SK-N-SH treated with all-trans-retinoic acid at 6 μM for 48 hours (cell line): ENCODE results near the gene CYB5RL.

Experiments
- ATAC-seq: fragments of 200-7000 bp; cut with Tn5 transposase; 3 replicates; pipeline ENCODE4 v1.9.1; 2020; ENCODE audit warnings: mild to moderate bottlenecking, moderate library complexity
- BACH2 ChIP-seq: fragments of 250-450 bp; sonication (Bioruptor Pico); IDR thresholded peaks from 2 replicates; pipeline ENCODE4 v1.9.0; 2021; ENCODE audit warnings: mild to moderate bottlenecking, borderline replicate concordance
- CREB5 ChIP-seq: fragments of 250-450 bp; sonication (Bioruptor Pico); IDR thresholded peaks from 2 replicates; pipeline ENCODE4 v1.5.1; 2020; ENCODE audit warnings: low read depth, mild to moderate bottlenecking, moderate library complexity
- CSDC2 ChIP-seq: fragments of 250-450 bp; sonication (Bioruptor Pico); IDR thresholded peaks from 2 replicates; pipeline ENCODE4 v1.5.0; 2020; ENCODE audit warnings: mild to moderate bottlenecking, moderate library complexity
- CSRNP3 ChIP-seq: fragments of 250-450 bp; sonication (Bioruptor Pico); IDR thresholded peaks from 2 replicates; pipeline ENCODE4 v1.5.1; 2021; ENCODE audit warnings: mild to moderate bottlenecking, moderate library complexity
- ESRRG ChIP-seq: fragments of 250-450 bp; sonication (Bioruptor Pico); IDR thresholded peaks from 2 replicates; pipeline ENCODE4 v1.6.1; 2021; ENCODE audit warnings: mild to moderate bottlenecking
- GLIS3 ChIP-seq: fragments of 250-450 bp; sonication (Bioruptor Pico); IDR thresholded peaks from 2 replicates; pipeline ENCODE4 v1.5.0; 2020; ENCODE audit warnings: mild to moderate bottlenecking, moderate library complexity
- ISL1 ChIP-seq: fragments of 250-450 bp; sonication (Bioruptor Pico); IDR thresholded peaks from 2 replicates; pipeline ENCODE4 v2.1.2; 2022; ENCODE audit warnings: mild to moderate bottlenecking, moderate library complexity
- PATZ1 ChIP-seq: fragments of 250-450 bp; sonication (Bioruptor Pico); IDR thresholded peaks from 2 replicates; pipeline ENCODE4 v1.8.0; 2020; ENCODE audit warnings: mild to moderate bottlenecking, moderate library complexity, borderline replicate concordance
- POU6F1 ChIP-seq: fragments of 250-450 bp; sonication (Bioruptor Pico); IDR thresholded peaks from 2 replicates; pipeline ENCODE4 v1.8.0; 2021; ENCODE audit warnings: low read depth, mild to moderate bottlenecking, moderate library complexity, borderline replicate concordance
- PPARA ChIP-seq: fragments of 250-450 bp; sonication (Bioruptor Pico); IDR thresholded peaks from 2 replicates; pipeline ENCODE4 v1.5.0; 2020; ENCODE audit warnings: mild to moderate bottlenecking, borderline replicate concordance
- RARB ChIP-seq: fragments of 250-450 bp; sonication (Bioruptor Pico); IDR thresholded peaks from 2 replicates; pipeline ENCODE4 v1.8.0; 2021; ENCODE audit warnings: mild to moderate bottlenecking, moderate library complexity
- SNAI2 ChIP-seq: fragments of 250-450 bp; sonication (Bioruptor Pico); IDR thresholded peaks from 2 replicates; pipeline ENCODE4 v1.5.0; 2020; ENCODE audit warnings: mild to moderate bottlenecking, moderate library complexity
- TCF4 ChIP-seq: fragments of 250-450 bp; sonication (Bioruptor Pico); IDR thresholded peaks from 2 replicates; pipeline ENCODE4 v1.8.0; 2021; ENCODE audit warnings: mild to moderate bottlenecking, moderate library complexity, borderline replicate concordance
- TOX ChIP-seq: fragments of 250-450 bp; sonication (Bioruptor Pico); IDR thresholded peaks from 2 replicates; pipeline ENCODE4 v1.8.0; 2021; ENCODE audit warnings: mild to moderate bottlenecking, moderate library complexity, borderline replicate concordance
- TSHZ2 ChIP-seq: fragments of 250-450 bp; sonication (Bioruptor Pico); IDR thresholded peaks from 2 replicates; pipeline ENCODE4 v1.5.0; 2020; ENCODE audit warnings: mild to moderate bottlenecking, moderate library complexity
- ZC3H10 ChIP-seq: fragments of 250-450 bp; sonication (Bioruptor Pico); IDR thresholded peaks from 2 replicates; pipeline ENCODE4 v1.5.1; 2021; ENCODE audit warnings: mild to moderate bottlenecking, moderate library complexity
- ZFP30 ChIP-seq: fragments of 450-650 bp; formaldehyde crosslinking; IDR thresholded peaks from 2 replicates; pipeline ENCODE4 v1.5.0; 2022; ENCODE audit warnings: mild to moderate bottlenecking, moderate library complexity
- ZNF565 ChIP-seq: fragments of 450-650 bp; formaldehyde crosslinking; conservative IDR thresholded peaks from 2 replicates; pipeline ENCODE4 v1.5.0; 2020; ENCODE audit warnings: low read depth, mild to moderate bottlenecking, moderate library complexity
- ZNF70 ChIP-seq: fragments of 450-650 bp; formaldehyde crosslinking; IDR thresholded peaks from 2 replicates; pipeline ENCODE4 v1.5.0; 2020; ENCODE audit warnings: mild to moderate bottlenecking, moderate library complexity
- ZNF8 ChIP-seq: fragments of 450-650 bp; formaldehyde crosslinking; IDR thresholded peaks from 2 replicates; pipeline ENCODE4 v1.5.0; 2020; ENCODE audit warnings: mild to moderate bottlenecking, moderate library complexity

CYB5RL gene

GRCh38 chr1:54223441-54224202, 23.8 kb upstream of the CYB5RL start:
- TF ChIP-seq POU6F1 (CRISPR knock-in tag) (no peak), ISL1 (CRISPR knock-in tag) (no peak), ZNF70 (CRISPR knock-in tag) (no peak), CSDC2 (CRISPR knock-in tag) (no peak), SNAI2 (no peak), TCF4 (no peak), BACH2 (CRISPR knock-in tag) (no peak), GLIS3 (CRISPR knock-in tag) (no peak), CSRNP3 (CRISPR knock-in tag) (no peak)
- TF ChIP-seq, all 23 proteins: peak for 0
- ATAC-seq, result no peak

- ATAC-seq, result no peak
- TF ChIP-seq TOX, result no peak
- TF ChIP-seq POU6F1 (CRISPR knock-in tag), result no peak
These were observed 22.9 kb upstream of the CYB5RL start for GRCh38 chr1:54222711-54223110.

GRCh38 chr1:54221867-54222484, 22.1 kb upstream of the CYB5RL start:
- no peak for ATAC-seq
- TF ChIP-seq PPARA (no peak), PATZ1 (CRISPR knock-in tag) (no peak), CREB5 (CRISPR knock-in tag) (no peak), TCF4 (no peak), TSHZ2 (no peak), TOX (no peak), CSDC2 (CRISPR knock-in tag) (no peak), ZC3H10 (CRISPR knock-in tag) (no peak), ESRRG (CRISPR knock-in tag) (no peak), RARB (CRISPR knock-in tag) (no peak), ISL1 (CRISPR knock-in tag) (no peak), ZNF8 (CRISPR knock-in tag) (no peak), BACH2 (CRISPR knock-in tag) (no peak), ZNF565 (CRISPR knock-in tag) (no peak), POU6F1 (CRISPR knock-in tag) (no peak), ZFP30 (CRISPR knock-in tag) (no peak)
